Astrocyte (in vitro differentiated cells and primary cell): ENCODE data around the gene PFKFB1. TPM values are rescaled to one million over a fixed set of nuclear protein-coding genes. Genes with fewer than 3 reads are reported as not detected.

Source experiments
- DNase-seq: peaks from one replicate; pipeline ENCODE4 v3.0.0-alpha.2; 2010; ENCODE audit warnings: low read depth
- FAIRE-seq: peaks from 2 replicates; lab custom pipeline; 2011; peaks lifted over from hg19 to GRCh38; lab: Jason Lieb, UNC
- H2AFZ ChIP-seq: 2 replicates; pipeline ENCODE4 v1.6.0; 2012; ENCODE audit warnings: low read depth, low read length, inconsistent platforms
- H3K27ac ChIP-seq: 2 replicates; pipeline ENCODE4 v1.5.1; 2011; ENCODE audit warnings: low read depth, low read length, inconsistent platforms
- H3K27me3 ChIP-seq: 2 replicates; pipeline ENCODE4 v1.6.0; 2011; ENCODE audit warnings: low read length, inconsistent platforms; ENCODE audit not compliant: insufficient read depth
- H3K36me3 ChIP-seq: 2 replicates; pipeline ENCODE4 v1.5.1; 2011; ENCODE audit warnings: low read length, inconsistent platforms; ENCODE audit not compliant: insufficient read depth
- H3K4me1 ChIP-seq: 2 replicates; pipeline ENCODE4 v1.5.1; 2011; ENCODE audit warnings: low read length, inconsistent platforms; ENCODE audit not compliant: insufficient read depth
- H3K4me2 ChIP-seq: 2 replicates; pipeline ENCODE4 v1.6.0; 2012; ENCODE audit warnings: low read length, inconsistent platforms
- H3K4me3 ChIP-seq: 2 replicates; pipeline ENCODE4 v1.5.1; 2011; ENCODE audit warnings: low read depth, mild to moderate bottlenecking, low read length, inconsistent platforms; ENCODE audit not compliant: insufficient read depth
- H3K79me2 ChIP-seq: 2 replicates; pipeline ENCODE4 v1.6.0; 2012; ENCODE audit warnings: mild to moderate bottlenecking, low read length, inconsistent platforms; ENCODE audit not compliant: insufficient read depth
- H3K9ac ChIP-seq: 2 replicates; pipeline ENCODE4 v1.6.0; 2012; ENCODE audit warnings: mild to moderate bottlenecking, low read length, inconsistent platforms
- H3K9me3 ChIP-seq: 2 replicates; pipeline ENCODE4 v1.5.1; 2012; ENCODE audit warnings: low read depth, mild to moderate bottlenecking, low read length, inconsistent platforms; ENCODE audit not compliant: insufficient read depth
- H4K20me1 ChIP-seq: 2 replicates; pipeline ENCODE4 v1.6.0; 2012; ENCODE audit warnings: low read length, inconsistent platforms; ENCODE audit not compliant: insufficient read depth
- H3K27ac Mint-ChIP-seq: one replicate; pipeline ENCODE4 v1.8.0; 2021; ENCODE audit warnings: mild to moderate bottlenecking, mixed read lengths; ENCODE audit not compliant: unreplicated experiment
- H3K27me3 Mint-ChIP-seq: one replicate; pipeline ENCODE4 v1.8.0; 2021; ENCODE audit warnings: low read depth, mixed read lengths; ENCODE audit not compliant: unreplicated experiment
- H3K36me3 Mint-ChIP-seq: one replicate; pipeline ENCODE4 v1.8.0; 2021; ENCODE audit warnings: low read depth, mixed read lengths; ENCODE audit not compliant: unreplicated experiment
- H3K4me1 Mint-ChIP-seq: one replicate; pipeline ENCODE4 v1.8.0; 2021; ENCODE audit warnings: low read depth, mixed read lengths; ENCODE audit not compliant: unreplicated experiment
- H3K4me3 Mint-ChIP-seq: one replicate; pipeline ENCODE4 v1.8.0; 2021; ENCODE audit warnings: mild to moderate bottlenecking, moderate library complexity, mixed read lengths; ENCODE audit not compliant: unreplicated experiment
- H3K9me3 Mint-ChIP-seq: one replicate; pipeline ENCODE4 v1.8.0; 2021; ENCODE audit warnings: mild to moderate bottlenecking, mixed read lengths; ENCODE audit not compliant: unreplicated experiment
- CTCF ChIP-seq: IDR thresholded peaks from 2 replicates; pipeline ENCODE4 v1.5.1; 2011; ENCODE audit warnings: low read depth, mild to moderate bottlenecking, inconsistent platforms, low read length, moderate library complexity; ENCODE audit not compliant: insufficient read depth
- EZH2 ChIP-seq: IDR thresholded peaks from 2 replicates; pipeline ENCODE4 v1.6.1; 2012; ENCODE audit warnings: mild to moderate bottlenecking, low read length, inconsistent platforms; ENCODE audit not compliant: insufficient read depth
- total RNA-seq: library from RNA; stranded (reverse); gene quantifications from 2 replicates; pipeline ENCODE4 v1.2.1, GENCODE V29; 2021

The PFKFB1 gene
- total RNA-seq, 1 donor from 2014 or later: 0.34 TPM

GRCh38 chrX:54920610-54921426, 73.2 kb downstream of the PFKFB1 start, which contains the start of gene TRO:
Gene TRO, plus strand, starts transcription at chrX:54920824. Its CDS starts 1,423 bp downstream, at chrX:54922247.
- TF ChIP-seq CTCF (no peak), EZH2 (no peak)
- Histone ChIP-seq H3K9ac (peak within 1 kb of the TSS; percentile 92), H3K27me3 (no peaks in the 10 kb centered on the region), H3K9me3 (no peaks in the 10 kb centered on the region), H3K4me2 (peak within 1 kb of the TSS; percentile 96), H2AFZ (peak within 1 kb of the TSS; percentile 96), H4K20me1 (peaks cover 12% of the 10 kb centered on the region), H3K27ac (peak within 1 kb of the TSS; percentile 26), H3K4me1 (no peaks in the 10 kb centered on the region), H3K79me2 (no peaks in the 10 kb centered on the region), H3K4me3 (peak within 1 kb of the TSS; percentile 93), H3K36me3 (peaks cover 5% of the 10 kb centered on the region)
- Mint-ChIP-seq H3K36me3 (peaks cover 4% of the 10 kb centered on the region), H3K4me3 (peak within 1 kb of the TSS; percentile 97), H3K9me3 (peaks cover 3% of the 10 kb centered on the region), H3K27me3 (peaks cover 6% of the 10 kb centered on the region), H3K27ac (peak within 1 kb of the TSS; percentile 80), H3K4me1 (no peaks in the 10 kb centered on the region)
- FAIRE-seq (peak; percentile 73), DNase-seq (no peak)

GRCh38 chrX:54909941-54910340, 84.0 kb downstream of the PFKFB1 start:
- Histone ChIP-seq H3K36me3 (no peaks in the 10 kb centered on the region), H3K27ac (no peak overlapping the region), H3K4me2 (no peak overlapping the region), H3K27me3 (no peaks in the 10 kb centered on the region), H3K9me3 (no peaks in the 10 kb centered on the region), H3K4me3 (no peak overlapping the region), H4K20me1 (no peaks in the 10 kb centered on the region), H3K79me2 (no peaks in the 10 kb centered on the region), H3K4me1 (no peaks in the 10 kb centered on the region), H2AFZ (no peak overlapping the region), H3K9ac (no peak overlapping the region)
- no peak for FAIRE-seq
- H3K27ac Mint-ChIP-seq: no peak overlapping the region
- no peak for TF ChIP-seq EZH2
- no peak for TF ChIP-seq CTCF
- H3K4me3 Mint-ChIP-seq: no peak overlapping the region
- no peaks in the 10 kb centered on the region for H3K27me3 Mint-ChIP-seq
- no peaks in the 10 kb centered on the region for H3K36me3 Mint-ChIP-seq
- H3K4me1 Mint-ChIP-seq: no peaks in the 10 kb centered on the region
- DNase-seq: no peak
- no peaks in the 10 kb centered on the region for H3K9me3 Mint-ChIP-seq

- H3K9me3 ChIP-seq: no peaks in the 10 kb centered on the region
- no peaks in the 10 kb centered on the region for H3K36me3 Mint-ChIP-seq
- H3K4me1 ChIP-seq: no peaks in the 10 kb centered on the region
- no peak overlapping the region for H3K4me2 ChIP-seq
- no peaks in the 10 kb centered on the region for H4K20me1 ChIP-seq
- H3K9me3 Mint-ChIP-seq: peaks cover 2% of the 10 kb centered on the region
- H3K27me3 Mint-ChIP-seq: no peaks in the 10 kb centered on the region
- no peaks in the 10 kb centered on the region for H3K27me3 ChIP-seq
- no peaks in the 10 kb centered on the region for H3K4me1 Mint-ChIP-seq
- DNase-seq (no peak), FAIRE-seq (no peak)
- H3K9ac ChIP-seq: no peak overlapping the region
- H3K4me3 Mint-ChIP-seq: no peak overlapping the region
- H3K4me3 ChIP-seq: no peak overlapping the region
- no peaks in the 10 kb centered on the region for H3K79me2 ChIP-seq
- H3K27ac Mint-ChIP-seq: no peak overlapping the region
- no peaks in the 10 kb centered on the region for H3K36me3 ChIP-seq
- no peak overlapping the region for H3K27ac ChIP-seq
- TF ChIP-seq CTCF (no peak), EZH2 (no peak)
- H2AFZ ChIP-seq: no peak overlapping the region
Measured at GRCh38 chrX:54894159-54894558, 99.8 kb downstream of the PFKFB1 start.
